ENCODE results near the gene FXR1. TPM values are rescaled to one million over a fixed set of nuclear protein-coding genes. Genes with fewer than 3 reads are reported as not detected.

Gene FXR1
- total RNA-seq, 4 donors from 2014 or later = 94.8 to 112 (median 106) TPM

DNA sequence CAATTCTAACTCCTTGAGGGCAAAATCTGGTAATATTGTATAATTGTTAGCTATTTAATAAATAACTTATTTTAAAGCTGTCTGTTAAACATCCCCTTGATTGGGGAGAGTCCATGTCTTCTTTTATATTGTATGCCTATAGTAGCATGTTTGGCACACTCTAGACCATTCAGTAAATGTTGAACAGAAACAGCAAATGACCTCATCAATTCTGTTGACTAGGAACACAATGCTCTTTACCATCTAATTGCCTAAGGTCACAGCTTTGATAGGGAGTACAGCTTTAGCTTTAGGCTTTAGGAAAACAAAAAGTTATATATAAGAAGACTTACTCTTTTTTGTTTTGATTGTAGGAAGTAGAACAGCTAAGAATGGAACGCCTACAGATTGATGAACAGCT lies 50.1 kb downstream of the FXR1 start:
- ATAC-seq (ENCODE audit: low FRiP score) (no peak), DNase-seq (ENCODE audit: low spot score) (no peak)
- TF ChIP-seq, protein P1, sequence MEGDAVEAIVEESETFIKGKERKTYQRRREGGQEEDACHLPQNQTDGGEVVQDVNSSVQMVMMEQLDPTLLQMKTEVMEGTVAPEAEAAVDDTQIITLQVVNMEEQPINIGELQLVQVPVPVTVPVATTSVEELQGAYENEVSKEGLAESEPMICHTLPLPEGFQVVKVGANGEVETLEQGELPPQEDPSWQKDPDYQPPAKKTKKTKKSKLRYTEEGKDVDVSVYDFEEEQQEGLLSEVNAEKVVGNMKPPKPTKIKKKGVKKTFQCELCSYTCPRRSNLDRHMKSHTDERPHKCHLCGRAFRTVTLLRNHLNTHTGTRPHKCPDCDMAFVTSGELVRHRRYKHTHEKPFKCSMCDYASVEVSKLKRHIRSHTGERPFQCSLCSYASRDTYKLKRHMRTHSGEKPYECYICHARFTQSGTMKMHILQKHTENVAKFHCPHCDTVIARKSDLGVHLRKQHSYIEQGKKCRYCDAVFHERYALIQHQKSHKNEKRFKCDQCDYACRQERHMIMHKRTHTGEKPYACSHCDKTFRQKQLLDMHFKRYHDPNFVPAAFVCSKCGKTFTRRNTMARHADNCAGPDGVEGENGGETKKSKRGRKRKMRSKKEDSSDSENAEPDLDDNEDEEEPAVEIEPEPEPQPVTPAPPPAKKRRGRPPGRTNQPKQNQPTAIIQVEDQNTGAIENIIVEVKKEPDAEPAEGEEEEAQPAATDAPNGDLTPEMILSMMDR (IDR thresholded peaks at IDR 0.05) = no peak

DNA sequence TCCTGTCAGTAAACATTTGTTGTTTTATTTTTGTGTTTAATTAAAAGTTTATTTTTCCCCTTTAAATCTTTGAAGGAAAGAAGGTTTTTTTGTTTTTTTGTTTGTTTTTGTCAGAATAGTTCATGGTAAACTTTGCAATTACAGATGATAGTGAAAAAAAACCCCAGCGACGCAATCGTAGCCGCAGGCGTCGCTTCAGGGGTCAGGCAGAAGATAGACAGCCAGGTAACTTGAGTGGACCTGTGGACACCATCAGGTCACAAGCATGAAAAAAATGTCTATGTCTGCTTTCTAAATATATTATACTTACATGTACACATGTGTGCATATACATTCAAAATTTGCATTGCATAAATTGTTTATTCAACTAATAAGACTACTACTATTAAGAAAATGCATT lies 58.5 kb downstream of the FXR1 start:
- TF ChIP-seq, protein P1 (IDR thresholded peaks at IDR 0.05) = no peak
- ATAC-seq (ENCODE audit: low FRiP score) = no peak
- DNase-seq (ENCODE audit: low spot score) = no peak

DNA sequence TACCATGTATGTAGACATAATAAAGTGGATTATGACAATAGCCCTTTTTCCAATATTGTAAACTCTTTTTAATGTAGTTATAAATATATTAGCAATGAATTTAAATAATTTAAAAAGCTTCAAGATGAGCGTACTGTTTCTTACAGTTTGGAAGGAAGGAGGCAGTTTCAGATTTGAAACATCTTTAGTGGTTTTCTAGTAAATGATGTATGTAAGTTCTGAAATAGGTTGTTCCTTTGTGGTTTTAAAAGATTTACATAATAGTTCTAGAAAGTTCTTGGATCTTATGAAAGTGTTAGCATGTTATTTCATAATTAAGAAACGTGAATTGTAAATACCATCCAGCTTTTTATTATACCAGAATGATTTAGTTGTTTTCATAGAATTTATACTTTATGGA lies 61.1 kb downstream of the FXR1 start:
- DNase-seq (ENCODE audit: low spot score) (no peak), ATAC-seq (ENCODE audit: low FRiP score) (no peak)
- TF ChIP-seq, protein P1 (IDR thresholded peaks at IDR 0.05) = no peak

DNA sequence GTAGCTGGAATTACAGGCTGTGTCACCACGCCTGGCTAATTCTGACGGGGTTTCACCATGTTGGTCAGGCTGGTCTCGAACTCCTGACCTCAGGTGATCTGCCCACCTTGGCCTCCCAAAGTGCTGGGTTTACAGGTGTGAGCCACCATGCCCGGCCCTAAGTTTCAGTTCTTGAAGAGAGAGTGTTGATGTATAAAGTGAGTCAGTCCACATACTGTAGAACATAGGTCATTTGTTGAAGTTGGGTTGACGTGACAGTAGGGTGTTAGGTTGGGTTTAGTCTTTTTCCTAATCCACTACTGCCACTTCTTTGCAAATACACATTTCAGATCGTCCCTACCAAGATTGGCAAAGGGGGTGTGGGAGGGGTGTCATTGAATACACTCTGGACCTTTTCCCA lies 61.8 kb downstream of the FXR1 start:
- TF ChIP-seq, protein P1 (IDR thresholded peaks at IDR 0.05) = no peak
- ATAC-seq (ENCODE audit: low FRiP score) (no peak), DNase-seq (ENCODE audit: low spot score) (no peak)

DNA sequence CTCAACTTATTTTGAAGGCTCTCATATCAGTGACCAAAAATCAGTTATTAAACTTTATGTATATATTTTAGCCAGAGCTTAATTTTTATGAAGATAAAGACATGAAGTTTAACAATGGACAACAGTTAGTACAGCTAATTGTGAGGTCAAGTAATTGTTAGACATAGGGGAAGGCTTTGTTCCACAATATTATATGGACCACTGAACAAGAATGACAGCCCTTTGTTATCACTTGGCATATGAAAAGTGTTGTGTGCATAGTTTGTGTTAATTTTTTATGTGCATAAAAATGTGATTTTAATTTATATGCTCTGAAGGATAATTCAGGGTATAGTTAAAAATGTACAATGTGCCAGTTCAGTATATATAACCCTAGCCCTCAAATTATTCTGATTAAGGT lies 65.0 kb downstream of the FXR1 start:
- ATAC-seq (ENCODE audit: low FRiP score) = no peak
- no peak for DNase-seq (ENCODE audit: low spot score)

DNA sequence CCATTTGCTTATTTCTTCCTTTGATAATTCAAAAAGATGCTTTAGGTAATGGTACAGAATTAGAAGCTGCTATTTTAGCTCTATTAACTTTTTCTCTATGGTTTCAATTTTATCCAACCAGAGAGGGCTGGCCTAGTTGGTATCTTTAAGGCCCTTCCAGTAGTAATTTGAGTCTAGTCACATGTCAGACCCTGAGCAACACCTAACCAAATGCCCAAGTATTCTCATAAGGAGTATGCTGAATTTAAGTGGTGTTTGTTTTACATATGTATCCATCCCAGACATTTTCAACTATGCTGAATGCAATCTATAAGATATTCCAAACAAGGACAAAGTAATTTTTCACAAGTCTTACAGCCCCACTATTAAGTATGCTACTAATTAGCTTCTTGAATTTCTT lies 67.5 kb downstream of the FXR1 start:
- TF ChIP-seq, protein P1 (IDR thresholded peaks at IDR 0.05) = no peak
- DNase-seq (ENCODE audit: low spot score) (no peak), ATAC-seq (ENCODE audit: low FRiP score) (no peak)

More for the DNA sequence above, 65.0 kb downstream of the FXR1 start:
- TF ChIP-seq, protein P1 (IDR thresholded peaks at IDR 0.05) = no peak

DNA sequence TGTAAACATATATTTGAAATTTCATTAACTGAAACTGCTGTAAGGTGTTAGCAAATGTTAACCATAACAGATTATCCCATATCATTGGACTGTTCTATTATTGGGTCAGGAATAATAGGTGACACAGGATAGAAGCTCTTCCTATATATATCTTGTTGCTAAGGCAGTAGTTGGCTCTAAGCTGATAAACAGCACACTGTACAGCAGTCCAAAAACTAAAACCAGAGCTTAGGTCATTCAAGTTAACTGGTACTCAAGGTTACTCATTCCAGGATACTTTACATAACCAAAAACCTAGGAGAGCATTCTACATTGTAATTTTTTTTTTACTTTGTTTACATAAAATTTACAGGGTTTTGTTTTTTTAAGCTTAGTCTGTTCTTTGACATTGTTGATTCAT lies 68.1 kb downstream of the FXR1 start:
- DNase-seq (ENCODE audit: low spot score) = no peak
- ATAC-seq (ENCODE audit: low FRiP score) = no peak
- TF ChIP-seq, protein P1 (IDR thresholded peaks at IDR 0.05) = no peak
